Measurements from ENCODE around the gene JPH3. TPM values are rescaled to one million over a fixed set of nuclear protein-coding genes. Genes with fewer than 3 reads are reported as not detected.

JPH3 gene
- total RNA-seq, 2 experiments from 2014 or later, result 0.14 to 0.19 TPM

GRCh38 chr16:87739801-87740200 lies 137.5 kb downstream of the JPH3 start:
- ChIA-PET CTCF (no interaction called here), POLR2A (no interaction called here)
- Mint-ChIP-seq H3K27me3 (no peaks in the 10 kb centered on the region), H3K4me3 (no peak overlapping the region), H3K27ac (no peak overlapping the region), H3K36me3 (ENCODE audit: low read depth) (peaks cover 17% of the 10 kb centered on the region), H3K4me1 (peaks cover 9% of the 10 kb centered on the region), H3K9me3 (ENCODE audit: low read depth) (no peaks in the 10 kb centered on the region)
- DNase-seq (no peak), ATAC-seq (no peak)
- intact Hi-C loops (cut with DNase I, micrococcal nuclease), result no loop called here

- ATAC-seq, result no peak
- Mint-ChIP-seq H3K27me3 (no peaks in the 10 kb centered on the region), H3K36me3 (ENCODE audit: low read depth) (peaks cover 19% of the 10 kb centered on the region), H3K9me3 (ENCODE audit: low read depth) (no peaks in the 10 kb centered on the region), H3K4me3 (no peak overlapping the region), H3K4me1 (peaks cover 7% of the 10 kb centered on the region), H3K27ac (no peak overlapping the region)
- CTCF ChIA-PET, result no interaction called here
- no peak for DNase-seq
- intact Hi-C loops (cut with DNase I, micrococcal nuclease), result no loop called here
- POLR2A ChIA-PET, result no interaction called here
These were observed 138.1 kb downstream of the JPH3 start for GRCh38 chr16:87740441-87740840.

- H3K4me3 Mint-ChIP-seq, result no peak overlapping the region
- H3K4me1 Mint-ChIP-seq, result peaks cover 7% of the 10 kb centered on the region
- ATAC-seq, result no peak
- intact Hi-C loops (cut with DNase I, micrococcal nuclease), result no loop called here
- H3K9me3 Mint-ChIP-seq (ENCODE audit: low read depth), result no peaks in the 10 kb centered on the region
- H3K27me3 Mint-ChIP-seq, result no peaks in the 10 kb centered on the region
- peaks cover 20% of the 10 kb centered on the region for H3K36me3 Mint-ChIP-seq (ENCODE audit: low read depth)
- CTCF ChIA-PET, result no interaction called here
- no peak for DNase-seq
- no peak overlapping the region for H3K27ac Mint-ChIP-seq
- POLR2A ChIA-PET, result no interaction called here
These were observed 138.7 kb downstream of the JPH3 start for GRCh38 chr16:87740909-87741424.

GRCh38 chr16:87741700-87742415 lies 139.6 kb downstream of the JPH3 start:
- Mint-ChIP-seq H3K27ac (no peak overlapping the region), H3K4me1 (peaks cover 7% of the 10 kb centered on the region), H3K27me3 (no peaks in the 10 kb centered on the region), H3K36me3 (ENCODE audit: low read depth) (peaks cover 29% of the 10 kb centered on the region), H3K9me3 (ENCODE audit: low read depth) (no peaks in the 10 kb centered on the region), H3K4me3 (no peak overlapping the region)
- intact Hi-C loops (cut with DNase I, micrococcal nuclease), result no loop called here
- ChIA-PET POLR2A (no interaction called here), CTCF (no interaction called here)
- DNase-seq, result no peak
- ATAC-seq, result no peak

- Mint-ChIP-seq H3K27me3 (no peaks in the 10 kb centered on the region), H3K27ac (no peak overlapping the region), H3K4me3 (no peak overlapping the region), H3K9me3 (ENCODE audit: low read depth) (no peaks in the 10 kb centered on the region), H3K36me3 (ENCODE audit: low read depth) (peaks cover 36% of the 10 kb centered on the region), H3K4me1 (peaks cover 7% of the 10 kb centered on the region)
- ChIA-PET CTCF (no interaction called here), POLR2A (interaction anchor here (0.6 kb wide), 1 partner anchor 23 kb away, joined by 6 read pairs; the partner anchor contains the start of gene KLHDC4)
- ATAC-seq (no peak), DNase-seq (no peak)
- intact Hi-C loops (cut with DNase I, micrococcal nuclease), result no loop called here
These were observed 140.6 kb downstream of the JPH3 start for GRCh38 chr16:87742781-87743490.

- H3K27me3 Mint-ChIP-seq, result no peaks in the 10 kb centered on the region
- H3K36me3 Mint-ChIP-seq (ENCODE audit: low read depth), result peaks cover 51% of the 10 kb centered on the region
- H3K4me1 Mint-ChIP-seq, result peaks cover 7% of the 10 kb centered on the region
- CTCF ChIA-PET, result interaction anchor here (1.0 kb wide), 1 partner anchor 34 kb away, joined by 3 read pairs; no protein-coding TSS in a partner anchor
- no peak overlapping the region for H3K27ac Mint-ChIP-seq
- DNase-seq (no peak), ATAC-seq (no peak)
- POLR2A ChIA-PET, result no interaction called here
- intact Hi-C loops (cut with DNase I, micrococcal nuclease), result no loop called here
- H3K9me3 Mint-ChIP-seq (ENCODE audit: low read depth), result no peaks in the 10 kb centered on the region
- no peak overlapping the region for H3K4me3 Mint-ChIP-seq
These were observed 142.6 kb downstream of the JPH3 start for GRCh38 chr16:87744750-87745514.

- H3K27me3 Mint-ChIP-seq, result no peaks in the 10 kb centered on the region
- ChIA-PET CTCF (no interaction called here), POLR2A (no interaction called here)
- no peak overlapping the region for H3K4me3 Mint-ChIP-seq
- no peak for ATAC-seq
- peaks cover 56% of the 10 kb centered on the region for H3K36me3 Mint-ChIP-seq (ENCODE audit: low read depth)
- peaks cover 4% of the 10 kb centered on the region for H3K4me1 Mint-ChIP-seq
- intact Hi-C loops (cut with DNase I, micrococcal nuclease), result no loop called here
- no peak for DNase-seq
- H3K27ac Mint-ChIP-seq, result no peak overlapping the region
- H3K9me3 Mint-ChIP-seq (ENCODE audit: low read depth), result no peaks in the 10 kb centered on the region
These were observed 143.9 kb downstream of the JPH3 start for GRCh38 chr16:87746178-87746577.

Other genes starting within 250 kb of the JPH3 start
- 10 to 100 TPM; 26.8 to 33.0 TPM for gene FBXO31, start 218.7 kb upstream of the JPH3 start, total RNA-seq
- 10 to 100 TPM; 49.7 to 62.1 TPM for gene MAP1LC3B, start 210.2 kb upstream of the JPH3 start, total RNA-seq
- gene ZCCHC14, start 109.5 kb upstream of the JPH3 start, total RNA-seq, result 10 to 100 TPM; 10.1 to 12.9 TPM
- 10 to 100 TPM; 67.0 to 77.3 TPM for gene KLHDC4, start 163.5 kb downstream of the JPH3 start, total RNA-seq

All from activated CD4-positive, alpha-beta T cell treated with anti-CD3 and anti-CD28 coated beads for 36 hours (primary cell).